Iris pigment epithelial cell (primary cell): ENCODE results near the gene USP22.

Experiments
- DNase-seq: peaks from one replicate; pipeline ENCODE4 v3.0.0-alpha.2; 2011; ENCODE audit warnings: low read depth

USP22 gene

GRCh38 chr17:20999841-21000532 is 42.8 kb downstream of the USP22 start:
- no peak for DNase-seq

- peak; percentile 33 for DNase-seq
Observed at GRCh38 chr17:20999044-20999573, 43.7 kb downstream of the USP22 start.

- peak; percentile 9 for DNase-seq
Observed at GRCh38 chr17:20998571-20999043, 44.2 kb downstream of the USP22 start.

- no peak for DNase-seq
Observed at GRCh38 chr17:20997711-20998570, 44.9 kb downstream of the USP22 start.

DNA sequence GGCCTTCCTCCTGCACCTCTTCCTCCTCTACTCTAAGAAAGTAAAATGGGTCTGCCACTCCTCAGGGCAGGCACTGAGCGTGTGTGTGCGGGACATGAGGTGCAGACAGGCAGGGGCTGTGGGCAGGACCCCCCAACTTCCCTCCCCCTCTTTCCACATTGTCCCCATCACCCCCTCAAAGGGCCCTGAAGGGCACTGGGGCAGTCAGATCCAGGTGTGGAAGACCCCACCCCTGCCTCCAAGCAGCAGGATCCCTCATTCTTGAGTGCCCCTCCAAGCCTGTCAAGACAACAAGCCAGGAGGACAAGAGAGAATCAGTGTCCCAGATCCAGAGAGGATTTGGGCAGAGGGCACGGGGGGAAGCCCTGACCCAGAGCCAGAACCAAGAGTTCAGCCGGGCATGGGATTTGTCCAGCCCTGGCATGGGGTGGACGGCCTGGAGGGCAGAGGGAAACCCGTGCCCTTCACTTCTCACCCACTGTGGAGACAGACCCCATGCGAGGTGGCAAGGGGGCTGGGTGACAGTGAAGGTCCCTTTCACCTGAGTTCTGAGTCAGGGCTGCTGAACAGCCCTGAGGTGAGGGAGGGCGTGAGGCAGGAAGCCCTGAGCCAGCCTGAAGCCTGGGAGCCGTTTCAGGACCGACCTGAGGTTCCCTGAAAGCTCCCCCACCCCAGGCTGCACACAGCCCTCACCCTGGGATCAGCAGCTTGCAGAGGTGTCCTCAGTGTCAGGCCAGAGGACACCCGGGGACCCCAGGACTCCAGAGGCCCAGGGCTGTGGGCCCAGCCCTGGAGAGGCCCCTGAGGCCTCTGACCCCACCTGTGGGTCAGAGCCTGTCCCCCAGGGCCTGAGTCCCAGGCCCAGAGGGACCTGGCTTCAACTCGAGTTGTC is 45.8 kb downstream of the USP22 start:
- no peak for DNase-seq

- DNase-seq: no peak
Observed at GRCh38 chr17:20995873-20996723, 46.7 kb downstream of the USP22 start.

DNA sequence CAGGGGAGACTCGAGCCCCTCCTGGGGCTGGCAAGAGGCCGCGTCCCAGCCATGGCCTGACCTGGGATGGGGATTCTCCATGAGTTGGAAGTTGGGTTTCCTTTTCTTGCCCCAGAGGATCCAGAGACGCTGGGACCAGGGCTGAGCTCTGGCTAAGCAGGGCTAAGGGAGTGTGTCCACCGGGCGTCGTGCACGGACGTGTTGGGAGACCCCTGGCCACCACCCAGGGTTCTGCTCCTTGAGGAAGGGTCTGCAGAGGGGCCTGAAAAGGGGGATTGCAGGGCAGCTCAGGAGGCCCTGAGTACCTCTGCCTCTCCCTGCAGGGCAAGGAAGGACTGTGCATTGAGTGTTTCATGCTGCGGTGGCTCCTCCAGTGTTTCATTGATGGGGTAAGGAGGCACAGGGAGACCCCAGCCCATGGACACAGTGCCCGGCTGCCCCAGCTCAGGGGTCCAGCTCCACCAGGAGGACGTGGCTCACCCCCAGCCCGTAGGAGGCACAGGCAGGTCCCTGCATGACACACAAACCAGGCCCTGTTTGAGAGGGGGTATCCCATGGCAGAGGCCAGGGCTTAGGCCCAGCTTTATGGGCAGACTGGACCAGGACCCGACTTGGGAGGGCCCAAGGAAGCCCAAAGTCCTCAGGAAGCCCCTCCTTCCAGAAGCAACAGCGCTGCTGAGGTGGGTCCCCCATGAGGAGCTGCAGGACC is 47.5 kb downstream of the USP22 start:
- no peak for DNase-seq

GRCh38 chr17:20994779-20995149 is 48.0 kb downstream of the USP22 start:
- no peak for DNase-seq

GRCh38 chr17:20993863-20994778 is 48.7 kb downstream of the USP22 start:
- no peak for DNase-seq

DNA sequence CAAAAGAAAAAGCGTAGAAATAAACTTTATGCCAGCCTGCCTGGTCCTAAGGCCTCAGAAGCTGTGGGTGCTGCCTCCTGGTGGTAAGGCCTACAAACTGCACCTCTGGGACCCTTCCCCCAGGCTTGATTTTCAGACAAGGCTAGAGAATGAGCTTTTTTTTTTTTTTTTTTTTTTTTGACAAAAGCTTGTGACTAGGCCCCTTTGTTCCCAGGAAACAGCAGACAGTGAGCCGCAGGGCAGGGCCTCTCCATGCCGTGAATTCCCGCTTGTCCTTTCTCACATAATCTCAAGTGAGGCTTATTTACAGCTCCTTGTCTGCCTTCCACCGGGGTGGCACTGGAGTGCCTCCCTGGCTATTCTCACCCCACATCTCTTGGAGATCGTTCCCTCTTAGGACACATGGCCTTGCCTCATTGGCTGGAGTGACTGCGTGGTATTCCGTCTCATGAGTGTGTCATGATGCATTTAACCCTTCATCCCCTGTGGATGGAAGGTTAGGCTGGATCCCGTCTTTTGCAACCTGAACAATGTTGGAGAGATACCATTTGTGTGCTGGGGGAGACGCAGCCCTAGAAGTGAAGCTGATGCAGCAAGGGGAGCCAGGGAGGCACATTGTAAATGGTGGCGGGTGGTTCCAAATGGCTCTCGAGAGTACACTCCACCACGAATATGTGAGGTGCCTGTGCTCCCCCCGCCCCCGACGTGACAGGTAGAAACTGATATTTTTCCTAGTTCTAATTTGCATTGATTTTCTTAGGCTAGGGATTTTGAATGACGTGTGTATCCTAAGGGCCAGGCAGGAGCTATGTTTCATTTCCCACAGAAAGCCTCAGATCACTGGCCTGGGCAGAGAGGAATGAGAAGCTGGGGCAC is 49.6 kb downstream of the USP22 start:
- peak; percentile 63 for DNase-seq

DNA sequence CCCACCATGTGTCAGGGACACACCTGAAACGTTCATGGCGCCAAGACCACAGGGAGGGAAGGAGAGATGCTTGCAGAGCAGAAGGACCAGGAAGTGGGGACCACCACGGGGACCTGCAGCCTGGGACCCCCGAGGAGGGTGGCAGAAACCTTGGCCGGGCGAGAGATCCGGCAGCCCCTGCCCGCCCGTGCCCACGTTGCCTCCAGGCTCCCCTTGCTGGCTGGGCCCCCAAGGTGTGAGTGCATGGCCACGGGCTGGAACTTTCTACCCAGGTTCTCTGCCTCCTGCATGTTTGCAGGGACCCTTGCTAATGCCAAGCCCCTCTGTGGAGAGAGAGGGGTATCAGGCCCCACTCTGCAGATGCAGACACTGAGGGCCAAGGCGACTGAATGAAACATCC is 50.4 kb downstream of the USP22 start:
- DNase-seq: no peak

DNA sequence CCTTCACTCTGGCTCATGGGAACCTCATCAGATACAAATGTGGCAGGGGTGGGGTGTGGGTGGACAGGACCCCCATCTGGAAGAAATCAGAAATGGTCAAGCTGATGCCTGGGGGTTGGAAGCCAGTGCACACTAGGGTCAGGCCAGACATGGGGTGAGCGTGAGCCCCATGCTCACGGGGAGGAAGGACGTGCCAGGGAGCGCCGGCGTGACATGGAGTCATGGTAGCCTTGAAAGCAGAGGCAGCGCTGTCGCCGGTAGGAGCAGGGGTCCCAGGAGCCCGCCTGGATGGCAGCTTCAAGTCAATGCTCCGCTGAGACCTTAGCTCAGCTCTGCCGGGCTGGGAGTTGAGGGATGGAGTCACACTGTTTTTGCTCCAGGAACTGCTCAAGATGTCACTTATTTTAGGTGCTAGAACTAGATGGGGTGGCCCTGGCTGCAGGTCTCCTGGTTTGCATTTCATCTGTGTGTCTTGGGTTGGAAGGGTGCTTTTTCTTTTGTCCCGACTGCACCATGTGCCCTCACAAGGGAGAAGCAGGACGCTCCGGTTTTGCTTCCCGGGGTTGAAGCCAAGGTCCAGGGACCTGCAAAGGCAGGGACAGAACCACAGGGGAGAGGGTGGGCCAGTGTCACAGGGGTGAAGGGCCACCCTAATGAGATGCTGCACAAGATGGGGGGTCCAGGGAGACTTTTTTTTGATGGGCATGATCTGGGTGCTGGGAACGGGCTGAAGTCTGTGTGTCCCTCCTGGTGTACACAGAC is 51.4 kb downstream of the USP22 start:
- no peak for DNase-seq

- DNase-seq: no peak
Observed at GRCh38 chr17:20989991-20990855, 52.6 kb downstream of the USP22 start.

- DNase-seq: no peak
Observed at GRCh38 chr17:20989481-20989880, 53.3 kb downstream of the USP22 start.

GRCh38 chr17:20988896-20989295 is 53.9 kb downstream of the USP22 start:
- no peak for DNase-seq

GRCh38 chr17:20988001-20988636 is 54.7 kb downstream of the USP22 start:
- DNase-seq: no peak
